GM12872 (cell line): ENCODE data around the gene VKORC1L1.

Experiments used
- TF ChIP-seq, protein P1 (sequence below): IDR thresholded peaks from 3 replicates; pipeline ENCODE4 v1.5.1; 2011; ENCODE audit warnings: low read depth, mild to moderate bottlenecking, low read length, moderate library complexity; ENCODE audit not compliant: insufficient read depth

Gene VKORC1L1

DNA sequence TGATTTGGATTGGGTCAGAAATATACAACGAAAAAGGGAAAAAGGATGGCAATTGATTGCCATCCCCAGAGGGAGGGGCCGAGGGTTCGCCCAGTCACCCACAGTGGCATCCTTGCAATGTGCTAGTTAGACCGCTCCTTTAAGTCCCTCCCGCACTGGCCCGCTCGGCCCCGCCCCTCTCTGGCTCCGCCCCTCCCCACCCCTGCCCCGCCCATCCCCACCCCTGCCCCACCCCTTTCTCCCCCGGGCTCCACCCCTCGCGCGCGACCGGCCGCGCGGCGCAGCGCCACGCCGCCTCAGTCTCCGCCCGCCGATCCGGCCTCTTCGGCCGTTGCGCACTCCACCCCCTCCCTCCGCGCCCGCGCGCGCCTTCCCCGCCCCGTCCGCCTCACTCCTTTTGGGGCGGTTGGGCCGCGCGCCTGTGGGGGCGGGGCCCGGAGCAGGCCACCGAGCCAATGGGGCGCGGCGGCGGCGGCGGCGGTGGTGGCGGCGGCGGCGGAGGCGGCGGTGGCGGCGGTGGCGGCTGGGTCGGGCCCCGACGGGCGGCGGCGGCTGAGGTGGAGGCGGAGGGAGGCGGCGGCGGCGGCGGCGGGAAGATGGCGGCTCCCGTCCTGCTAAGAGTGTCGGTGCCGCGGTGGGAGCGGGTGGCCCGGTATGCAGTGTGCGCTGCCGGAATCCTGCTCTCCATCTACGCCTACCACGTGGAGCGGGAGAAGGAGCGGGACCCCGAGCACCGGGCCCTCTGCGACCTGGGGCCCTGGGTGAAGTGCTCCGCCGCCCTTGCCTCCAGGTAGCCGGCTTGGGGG, at the start of gene VKORC1L1:
TSS of gene VKORC1L1 (plus strand) at position 299 of the 806 bp plus-strand sequence. CDS start at position 597, 298 bp downstream.
- TF ChIP-seq, protein P1, sequence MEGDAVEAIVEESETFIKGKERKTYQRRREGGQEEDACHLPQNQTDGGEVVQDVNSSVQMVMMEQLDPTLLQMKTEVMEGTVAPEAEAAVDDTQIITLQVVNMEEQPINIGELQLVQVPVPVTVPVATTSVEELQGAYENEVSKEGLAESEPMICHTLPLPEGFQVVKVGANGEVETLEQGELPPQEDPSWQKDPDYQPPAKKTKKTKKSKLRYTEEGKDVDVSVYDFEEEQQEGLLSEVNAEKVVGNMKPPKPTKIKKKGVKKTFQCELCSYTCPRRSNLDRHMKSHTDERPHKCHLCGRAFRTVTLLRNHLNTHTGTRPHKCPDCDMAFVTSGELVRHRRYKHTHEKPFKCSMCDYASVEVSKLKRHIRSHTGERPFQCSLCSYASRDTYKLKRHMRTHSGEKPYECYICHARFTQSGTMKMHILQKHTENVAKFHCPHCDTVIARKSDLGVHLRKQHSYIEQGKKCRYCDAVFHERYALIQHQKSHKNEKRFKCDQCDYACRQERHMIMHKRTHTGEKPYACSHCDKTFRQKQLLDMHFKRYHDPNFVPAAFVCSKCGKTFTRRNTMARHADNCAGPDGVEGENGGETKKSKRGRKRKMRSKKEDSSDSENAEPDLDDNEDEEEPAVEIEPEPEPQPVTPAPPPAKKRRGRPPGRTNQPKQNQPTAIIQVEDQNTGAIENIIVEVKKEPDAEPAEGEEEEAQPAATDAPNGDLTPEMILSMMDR: no peak

DNA sequence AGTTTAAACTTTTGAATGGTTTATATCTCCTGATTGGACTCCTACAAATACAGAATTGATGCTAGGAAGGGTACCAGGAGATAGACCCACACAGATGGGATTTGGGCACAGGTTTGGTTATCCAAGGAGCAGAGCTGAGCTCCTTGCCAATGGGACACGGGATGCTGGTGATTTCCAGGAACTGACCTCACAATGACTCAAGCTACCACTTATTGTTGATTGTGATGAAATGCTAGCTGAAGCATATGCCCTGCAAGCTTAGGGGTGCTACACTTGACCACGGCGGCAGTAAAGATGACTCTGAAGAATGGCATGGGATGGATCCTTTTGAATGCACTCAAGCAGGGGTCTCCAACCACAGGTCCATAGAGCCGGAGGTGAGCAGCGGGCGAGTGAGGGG, 45.5 kb upstream of the VKORC1L1 start:
- TF ChIP-seq, protein P1: no peak

DNA sequence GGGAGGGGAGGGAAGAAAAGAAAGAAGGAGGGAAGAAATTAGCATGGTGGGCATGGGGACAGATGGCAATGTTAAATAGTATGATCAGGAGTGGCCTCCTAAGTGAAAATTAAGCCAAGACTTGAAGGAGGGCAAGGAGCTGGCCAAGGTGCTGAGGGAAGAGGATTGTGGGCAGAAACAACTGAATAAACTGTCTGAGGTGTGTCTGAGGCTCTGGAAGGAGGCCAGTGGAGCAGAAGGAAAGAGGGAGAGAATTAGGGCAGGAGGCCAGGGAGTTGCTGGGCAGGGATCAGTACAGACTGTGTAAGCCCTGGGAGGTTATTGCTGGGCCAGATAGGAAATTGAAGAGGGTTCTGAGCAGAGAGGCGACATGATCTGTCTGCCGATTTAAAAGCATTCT, 40.6 kb upstream of the VKORC1L1 start:
- TF ChIP-seq, protein P1: no peak

DNA sequence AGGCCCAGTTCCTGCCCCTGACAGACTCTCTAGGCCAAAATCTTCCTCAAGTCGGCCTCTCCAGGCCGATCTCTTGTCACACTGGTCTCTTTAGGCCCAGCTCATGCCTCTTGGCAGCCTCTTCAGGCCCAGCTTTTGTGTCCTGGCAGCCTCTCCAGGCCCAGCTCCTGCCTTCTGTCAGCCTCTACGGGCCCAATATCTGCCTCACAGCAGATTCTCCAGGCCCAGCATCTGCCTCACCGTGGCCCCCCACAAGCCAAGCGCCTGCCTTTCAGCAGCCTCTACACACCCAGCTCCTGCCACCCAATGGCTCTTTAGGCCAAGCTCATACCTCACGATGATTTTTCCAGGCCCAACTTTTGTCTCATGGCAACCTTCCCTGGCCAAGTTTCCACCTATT, 33.0 kb upstream of the VKORC1L1 start:
- TF ChIP-seq, protein P1: no peak

DNA sequence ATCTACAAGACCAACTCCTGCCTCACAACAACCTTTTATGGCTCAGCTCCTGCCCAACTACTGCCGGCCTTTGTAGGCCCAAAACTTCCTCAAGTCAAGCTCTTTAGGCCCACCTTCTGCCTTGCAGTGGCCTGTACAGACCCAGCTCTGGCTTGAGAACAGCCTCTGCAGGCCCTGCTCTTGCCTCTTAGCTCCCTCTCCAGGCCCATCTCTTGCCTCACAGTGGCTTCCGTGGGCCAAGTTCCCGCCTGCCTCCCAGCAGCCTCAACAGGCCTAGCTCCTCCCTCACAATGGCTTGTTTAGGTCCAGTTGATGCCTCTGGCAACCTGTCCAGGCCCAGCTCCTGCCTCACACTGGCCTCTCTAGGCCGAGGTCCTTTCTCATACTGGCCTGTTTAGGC, 32.4 kb upstream of the VKORC1L1 start:
- TF ChIP-seq, protein P1: no peak

DNA sequence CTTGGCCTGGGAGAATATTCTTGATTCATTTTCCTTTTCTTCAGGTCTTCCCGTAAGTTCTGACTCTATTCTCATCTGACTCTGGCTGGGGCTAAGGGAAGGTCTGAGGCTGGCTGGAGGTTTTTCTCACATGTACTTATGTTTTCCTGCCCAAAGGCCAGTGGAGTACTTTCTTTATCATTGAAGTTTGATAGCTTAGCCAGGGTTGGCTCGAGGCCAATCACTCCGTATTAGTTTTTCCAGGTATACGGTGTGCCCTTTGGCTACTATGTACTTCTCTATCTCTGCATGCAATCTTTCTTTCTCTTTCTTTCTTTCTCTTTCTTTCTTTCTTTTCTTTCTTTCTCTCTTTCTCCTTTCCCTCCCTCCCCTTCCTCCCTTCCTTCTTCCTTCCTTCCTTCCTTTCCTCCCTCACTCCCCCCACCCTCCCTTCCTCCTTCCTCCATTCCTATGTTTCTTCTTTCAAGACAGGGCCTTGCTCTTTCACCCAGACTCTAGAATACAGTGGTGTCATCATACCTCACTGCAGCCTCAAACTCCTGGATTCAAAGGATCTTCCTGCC, 26.8 kb upstream of the VKORC1L1 start:
- TF ChIP-seq, protein P1: no peak

DNA sequence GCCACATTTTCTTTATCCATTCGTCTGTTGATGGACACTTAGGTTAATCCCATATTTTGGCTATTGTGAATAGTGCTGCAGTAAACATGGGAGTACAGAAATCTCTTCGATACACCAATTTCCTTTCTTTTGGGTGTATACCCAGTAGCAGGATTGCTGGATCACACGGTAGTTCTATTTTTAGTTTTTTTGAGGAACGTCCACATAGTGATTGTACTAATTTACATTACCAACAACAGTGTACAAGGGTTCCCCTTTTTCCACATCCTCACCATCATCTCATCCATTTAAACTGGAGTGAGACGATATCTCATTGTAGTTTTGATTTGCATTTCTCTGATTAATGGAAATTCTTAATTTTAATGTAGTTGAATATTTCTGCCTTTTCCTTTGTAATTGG, 19.3 kb downstream of the VKORC1L1 start:
- TF ChIP-seq, protein P1: no peak
